ENCODE measurements around the gene GYPC.
A peak's percentile ranks its signal among the peaks of the same experiment; 100 is the strongest.

The GYPC gene

DNA sequence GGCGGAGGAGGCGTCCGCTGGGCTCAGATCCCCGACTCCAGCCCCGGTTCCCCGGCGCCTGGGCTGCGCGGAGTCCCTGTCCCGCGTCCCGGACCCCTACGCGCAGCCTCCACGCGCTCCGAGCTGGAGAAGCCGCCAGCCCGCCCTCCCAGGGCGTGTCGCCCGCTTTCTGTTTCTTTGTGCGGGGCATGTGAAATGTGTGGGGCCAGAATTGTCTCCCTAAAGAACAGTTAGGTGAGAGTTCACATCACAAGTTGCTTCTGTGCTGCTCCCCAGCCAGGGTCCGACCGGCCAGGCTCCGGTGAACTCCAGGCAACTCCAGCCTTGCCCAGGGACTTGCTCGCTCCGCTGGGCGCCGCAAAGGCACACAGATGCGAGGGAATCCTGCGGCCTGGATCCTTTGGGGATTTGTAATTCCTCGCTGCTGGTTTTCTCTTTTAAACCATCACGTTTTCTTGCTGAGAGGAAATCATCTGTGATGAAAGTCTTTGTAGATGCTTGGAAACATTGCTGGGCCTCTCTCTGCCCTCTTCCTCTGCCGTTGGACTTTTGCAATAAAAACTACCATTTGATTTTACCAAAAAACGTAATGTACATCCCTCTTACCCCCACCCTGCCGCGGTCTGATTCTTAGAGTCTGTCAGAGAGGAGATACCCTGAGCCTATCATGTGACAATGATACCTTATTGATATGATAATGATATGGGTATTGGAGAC is 631 bp downstream of the GYPC start:
- TF ChIP-seq, protein P1, sequence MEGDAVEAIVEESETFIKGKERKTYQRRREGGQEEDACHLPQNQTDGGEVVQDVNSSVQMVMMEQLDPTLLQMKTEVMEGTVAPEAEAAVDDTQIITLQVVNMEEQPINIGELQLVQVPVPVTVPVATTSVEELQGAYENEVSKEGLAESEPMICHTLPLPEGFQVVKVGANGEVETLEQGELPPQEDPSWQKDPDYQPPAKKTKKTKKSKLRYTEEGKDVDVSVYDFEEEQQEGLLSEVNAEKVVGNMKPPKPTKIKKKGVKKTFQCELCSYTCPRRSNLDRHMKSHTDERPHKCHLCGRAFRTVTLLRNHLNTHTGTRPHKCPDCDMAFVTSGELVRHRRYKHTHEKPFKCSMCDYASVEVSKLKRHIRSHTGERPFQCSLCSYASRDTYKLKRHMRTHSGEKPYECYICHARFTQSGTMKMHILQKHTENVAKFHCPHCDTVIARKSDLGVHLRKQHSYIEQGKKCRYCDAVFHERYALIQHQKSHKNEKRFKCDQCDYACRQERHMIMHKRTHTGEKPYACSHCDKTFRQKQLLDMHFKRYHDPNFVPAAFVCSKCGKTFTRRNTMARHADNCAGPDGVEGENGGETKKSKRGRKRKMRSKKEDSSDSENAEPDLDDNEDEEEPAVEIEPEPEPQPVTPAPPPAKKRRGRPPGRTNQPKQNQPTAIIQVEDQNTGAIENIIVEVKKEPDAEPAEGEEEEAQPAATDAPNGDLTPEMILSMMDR (IDR thresholded peaks at IDR 0.05; ENCODE audit: borderline replicate concordance, control extremely low read depth, extremely low read depth, insufficient read depth, missing control alignments): no peak
- in situ Hi-C loops (cut with MboI; ENCODE audit: low sequenced_read_pairs, unreplicated experiment): no loop called here
- peak; percentile 70 for DNase-seq (ENCODE audit: low spot score)

DNA sequence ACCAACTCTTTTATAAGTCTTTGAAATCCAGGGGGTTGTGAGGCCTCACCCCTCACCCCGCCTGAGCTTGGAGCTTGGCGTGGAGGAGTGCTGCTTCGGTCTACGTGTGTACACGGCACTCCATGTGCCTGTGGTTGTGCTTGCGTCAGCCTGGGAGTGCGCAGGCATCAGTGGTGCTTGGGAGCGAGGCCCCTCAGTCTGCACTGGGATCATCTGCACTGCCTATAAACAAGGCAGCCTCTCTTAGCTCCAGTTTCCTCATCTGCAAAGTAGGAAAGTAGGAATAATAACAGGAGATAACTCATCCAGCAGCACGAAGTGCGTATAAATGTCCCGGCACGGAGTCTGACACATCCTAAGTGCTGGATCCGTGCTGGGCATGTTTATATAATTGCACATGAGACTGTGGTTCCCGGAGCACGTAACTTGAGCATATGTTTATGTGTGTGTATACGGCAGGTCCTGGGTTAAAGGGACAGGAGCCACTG is 1.2 kb downstream of the GYPC start:
- in situ Hi-C loops (cut with MboI; ENCODE audit: low sequenced_read_pairs, unreplicated experiment): no loop called here
- no peak for DNase-seq (ENCODE audit: low spot score)
- TF ChIP-seq, protein P1 (IDR thresholded peaks at IDR 0.05; ENCODE audit: borderline replicate concordance, control extremely low read depth, extremely low read depth, insufficient read depth, missing control alignments): no peak

DNA sequence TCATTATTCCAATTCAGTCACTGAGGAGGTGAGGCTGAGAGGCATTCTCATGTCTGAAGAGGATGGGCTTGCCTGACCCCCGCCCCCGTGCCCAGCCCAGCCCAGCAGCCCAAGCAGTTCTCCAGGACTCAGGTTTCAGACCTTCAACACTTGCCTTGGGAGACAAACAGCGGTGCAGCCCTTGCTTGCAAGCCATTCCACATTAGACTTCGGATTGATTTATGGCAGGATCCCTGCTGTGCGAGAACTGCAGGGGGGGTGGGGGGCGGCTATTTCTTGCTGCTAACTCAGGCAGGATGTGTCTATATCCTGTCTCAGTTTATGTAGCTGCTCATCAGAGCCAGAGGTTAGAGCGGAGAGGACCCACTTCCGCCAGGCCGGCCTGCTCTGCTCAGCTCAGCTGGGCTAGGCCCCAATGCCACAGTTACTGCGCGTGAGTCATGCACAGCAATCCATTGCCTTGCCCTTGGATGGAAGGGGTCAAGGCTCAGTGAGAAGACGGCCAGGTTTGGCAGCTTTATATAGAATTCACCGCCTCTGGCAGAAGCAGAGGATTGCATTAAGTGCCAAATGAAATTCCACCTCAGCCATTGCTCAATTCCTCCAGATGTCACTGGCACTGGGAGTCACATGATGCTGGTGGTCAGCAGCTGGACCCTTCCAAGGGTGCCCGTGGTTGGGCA is 1.8 kb downstream of the GYPC start:
- in situ Hi-C loops (cut with MboI; ENCODE audit: low sequenced_read_pairs, unreplicated experiment): no loop called here
- DNase-seq (ENCODE audit: low spot score): peak; percentile 74
- TF ChIP-seq, protein P1 (IDR thresholded peaks at IDR 0.05; ENCODE audit: borderline replicate concordance, control extremely low read depth, extremely low read depth, insufficient read depth, missing control alignments): no peak

DNA sequence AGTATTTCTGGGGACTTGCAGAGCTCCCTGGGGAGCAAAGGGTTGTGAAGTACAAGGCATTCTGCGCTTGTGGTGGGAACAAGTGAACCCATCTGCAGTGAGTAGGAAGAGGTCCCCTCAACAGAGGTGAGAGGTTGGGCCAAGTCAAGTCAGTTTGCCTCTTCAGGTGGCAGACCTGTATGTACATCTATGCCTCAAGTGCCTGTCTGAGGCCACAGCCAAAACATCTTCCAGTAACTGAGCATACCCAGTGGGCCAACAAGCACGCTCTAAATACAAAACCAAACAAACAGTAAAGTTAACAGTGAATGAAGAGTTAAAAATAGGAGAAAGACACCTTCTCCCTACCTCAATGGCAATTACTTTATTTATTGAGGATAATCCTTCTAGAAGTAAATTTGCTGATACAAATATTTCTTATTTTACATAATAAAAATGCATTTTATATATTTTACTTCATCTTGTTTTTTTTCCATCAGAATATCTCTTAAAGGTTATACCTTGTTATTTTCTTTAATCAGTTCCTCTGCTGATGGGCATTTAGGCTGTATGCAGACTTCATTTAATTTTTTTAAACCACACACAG is 2.5 kb downstream of the GYPC start:
- no peak for DNase-seq (ENCODE audit: low spot score)
- TF ChIP-seq, protein P1 (IDR thresholded peaks at IDR 0.05; ENCODE audit: borderline replicate concordance, control extremely low read depth, extremely low read depth, insufficient read depth, missing control alignments): no peak
- in situ Hi-C loops (cut with MboI; ENCODE audit: low sequenced_read_pairs, unreplicated experiment): no loop called here

DNA sequence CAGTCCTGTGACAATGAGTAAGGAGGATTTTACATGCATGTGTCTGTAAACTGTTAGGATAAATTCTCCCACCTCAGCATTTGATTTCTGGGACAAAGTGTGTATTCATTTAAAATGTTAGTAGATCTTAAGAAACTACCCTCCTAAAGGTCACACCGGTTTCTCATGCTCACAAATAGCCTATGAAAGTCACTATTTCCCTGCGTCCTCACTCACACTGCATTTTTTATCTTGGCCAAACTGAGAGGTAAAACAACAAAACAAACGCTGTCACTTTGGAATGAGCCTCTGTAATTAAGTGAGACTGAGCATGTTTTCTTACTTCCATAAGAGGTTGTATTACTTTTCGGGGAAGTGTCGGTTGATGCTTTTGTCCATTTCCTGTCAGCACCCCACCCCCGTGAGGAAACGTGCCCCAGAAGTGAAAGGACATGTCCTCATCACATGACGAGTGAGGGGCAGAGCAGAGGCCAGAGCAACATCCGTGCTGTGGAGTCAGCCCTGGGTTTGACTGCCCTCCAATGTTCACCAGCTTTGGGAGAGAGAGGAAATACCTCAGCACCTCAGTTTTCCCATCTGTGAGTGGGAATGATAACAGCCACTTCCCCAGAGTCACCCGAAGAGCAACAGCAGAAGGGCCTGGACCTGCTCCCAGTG is 3.1 kb downstream of the GYPC start:
- TF ChIP-seq, protein P1 (IDR thresholded peaks at IDR 0.05; ENCODE audit: borderline replicate concordance, control extremely low read depth, extremely low read depth, insufficient read depth, missing control alignments): no peak
- DNase-seq (ENCODE audit: low spot score): peak; percentile 62
- in situ Hi-C loops (cut with MboI; ENCODE audit: low sequenced_read_pairs, unreplicated experiment): no loop called here
